ENCODE measurements around the gene HTR2C. TPM values are rescaled to one million over a fixed set of nuclear protein-coding genes. Genes with fewer than 3 reads are reported as not detected.

HTR2C gene
- total and polyA plus RNA-seq, 10 donors, result not detected

DNA sequence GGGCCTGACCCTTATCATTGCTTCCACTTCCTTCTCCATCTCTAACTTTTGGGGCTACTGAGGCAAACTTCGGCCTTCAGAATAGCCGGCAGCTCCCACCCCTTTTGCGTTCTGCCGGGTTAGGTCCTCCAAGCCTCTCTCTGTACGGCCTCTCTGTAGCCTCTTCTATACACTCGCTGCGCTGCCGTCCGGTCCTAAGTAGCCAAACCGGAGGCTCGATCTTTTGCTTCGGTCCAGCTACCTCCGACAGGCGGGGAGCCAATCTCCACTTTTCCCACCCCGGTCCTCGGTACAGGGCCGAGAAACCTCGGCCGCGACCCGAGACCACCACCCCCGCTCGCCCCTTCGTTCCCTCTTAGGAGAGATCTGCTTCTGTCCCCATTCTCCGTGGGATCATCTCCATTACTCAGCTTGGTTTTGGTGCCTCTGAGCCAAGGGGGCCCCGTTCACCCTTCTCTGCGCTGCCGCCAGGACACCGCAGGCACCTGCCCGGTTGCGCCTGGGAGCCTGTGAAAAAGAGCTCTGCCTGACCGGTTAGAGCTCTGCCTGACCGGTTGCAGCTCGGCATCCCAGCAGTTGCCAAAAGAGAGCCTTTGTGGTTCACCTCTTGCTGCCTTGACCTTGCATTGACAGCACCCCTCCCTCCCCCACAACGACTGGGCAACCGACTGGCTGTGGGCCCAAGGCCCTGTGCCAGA, 1.0 kb upstream of the HTR2C start:
- H3K9me3 ChIP-seq, result peaks cover 0 to 8% (median 0%) of the 10 kb centered on the region in 8 donors
- DNase-seq, result no peak
- TF ChIP-seq POLR2A (IDR thresholded peaks at IDR 0.05) (no peak), POLR2AphosphoS5 (IDR thresholded peaks at IDR 0.05) (no peak)
- 6 to 29% (median 10%) methylated on average over 12 to 36 of the region's 36 CpGs for WGBS, 5 donors
- intact Hi-C loops (cut with DNase I; ENCODE audit: low total_unique reads), result no loop called here
- peaks cover 0 to 7% (median 0%) of the 10 kb centered on the region in 6 donors for H3K4me1 ChIP-seq
- peaks cover 0 to 79% (median 48%) of the 10 kb centered on the region in 7 donors for H3K27me3 ChIP-seq (replicated peaks in 1 of 7)
- H3K36me3 ChIP-seq, result no peaks in the 10 kb centered on the region
- no peak overlapping the region for H3K27ac ChIP-seq
- no peak overlapping the region for H3K4me3 ChIP-seq

- no peaks in the 10 kb centered on the region for H3K36me3 ChIP-seq
- TF ChIP-seq POLR2AphosphoS5 (IDR thresholded peaks at IDR 0.05) (no peak), POLR2A (IDR thresholded peaks at IDR 0.05) (no peak)
- TF ChIP-seq, protein P1, sequence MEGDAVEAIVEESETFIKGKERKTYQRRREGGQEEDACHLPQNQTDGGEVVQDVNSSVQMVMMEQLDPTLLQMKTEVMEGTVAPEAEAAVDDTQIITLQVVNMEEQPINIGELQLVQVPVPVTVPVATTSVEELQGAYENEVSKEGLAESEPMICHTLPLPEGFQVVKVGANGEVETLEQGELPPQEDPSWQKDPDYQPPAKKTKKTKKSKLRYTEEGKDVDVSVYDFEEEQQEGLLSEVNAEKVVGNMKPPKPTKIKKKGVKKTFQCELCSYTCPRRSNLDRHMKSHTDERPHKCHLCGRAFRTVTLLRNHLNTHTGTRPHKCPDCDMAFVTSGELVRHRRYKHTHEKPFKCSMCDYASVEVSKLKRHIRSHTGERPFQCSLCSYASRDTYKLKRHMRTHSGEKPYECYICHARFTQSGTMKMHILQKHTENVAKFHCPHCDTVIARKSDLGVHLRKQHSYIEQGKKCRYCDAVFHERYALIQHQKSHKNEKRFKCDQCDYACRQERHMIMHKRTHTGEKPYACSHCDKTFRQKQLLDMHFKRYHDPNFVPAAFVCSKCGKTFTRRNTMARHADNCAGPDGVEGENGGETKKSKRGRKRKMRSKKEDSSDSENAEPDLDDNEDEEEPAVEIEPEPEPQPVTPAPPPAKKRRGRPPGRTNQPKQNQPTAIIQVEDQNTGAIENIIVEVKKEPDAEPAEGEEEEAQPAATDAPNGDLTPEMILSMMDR (IDR thresholded peaks at IDR 0.05 in 8 of 11, conservative IDR thresholded peaks at IDR 0.05 in 3 of 11), result no peak
- H3K9me3 ChIP-seq, result peaks cover 0 to 8% (median 0%) of the 10 kb centered on the region in 8 donors
- H3K4me1 ChIP-seq, result peaks cover 0 to 7% (median 0%) of the 10 kb centered on the region in 6 donors
- H3K27me3 ChIP-seq (replicated peaks in 1 of 7), result peaks cover 0 to 72% (median 48%) of the 10 kb centered on the region in 7 donors
- H3K27ac ChIP-seq, result no peak overlapping the region
- peak; percentile 69 for DNase-seq
- peak overlapping the region in 3 of 8 donors; percentile 15 to 49 (median 20) for H3K4me3 ChIP-seq
- 5 to 23% (median 7%) methylated on average over 19 to 56 of the region's 56 CpGs for WGBS, 5 donors
- intact Hi-C loops (cut with DNase I; ENCODE audit: low total_unique reads), result no loop called here
Observed at GRCh38 chrX:114584375-114584943, 573 bp downstream of the HTR2C start.

GRCh38 chrX:114584983-114585842, 1.3 kb downstream of the HTR2C start:
- no peak for DNase-seq
- Histone ChIP-seq H3K27me3 (replicated peaks in 1 of 7) (peaks cover 0 to 64% (median 48%) of the 10 kb centered on the region in 7 donors), H3K4me3 (peak overlapping the region in 2 of 8 donors; percentile 20 to 49), H3K4me1 (peaks cover 0 to 7% (median 0%) of the 10 kb centered on the region in 6 donors), H3K27ac (no peak overlapping the region), H3K9me3 (peaks cover 0 to 8% (median 0%) of the 10 kb centered on the region in 8 donors), H3K36me3 (no peaks in the 10 kb centered on the region)
- intact Hi-C loops (cut with DNase I; ENCODE audit: low total_unique reads), result no loop called here
- 6 to 20% (median 7%) methylated on average over 23 to 27 of the region's 27 CpGs for WGBS, 5 donors
- TF ChIP-seq POLR2A (IDR thresholded peaks at IDR 0.05) (no peak), POLR2AphosphoS5 (IDR thresholded peaks at IDR 0.05) (no peak)
- TF ChIP-seq, protein P1 (IDR thresholded peaks at IDR 0.05 in 8 of 11, conservative IDR thresholded peaks at IDR 0.05 in 3 of 11), result no peak

DNA sequence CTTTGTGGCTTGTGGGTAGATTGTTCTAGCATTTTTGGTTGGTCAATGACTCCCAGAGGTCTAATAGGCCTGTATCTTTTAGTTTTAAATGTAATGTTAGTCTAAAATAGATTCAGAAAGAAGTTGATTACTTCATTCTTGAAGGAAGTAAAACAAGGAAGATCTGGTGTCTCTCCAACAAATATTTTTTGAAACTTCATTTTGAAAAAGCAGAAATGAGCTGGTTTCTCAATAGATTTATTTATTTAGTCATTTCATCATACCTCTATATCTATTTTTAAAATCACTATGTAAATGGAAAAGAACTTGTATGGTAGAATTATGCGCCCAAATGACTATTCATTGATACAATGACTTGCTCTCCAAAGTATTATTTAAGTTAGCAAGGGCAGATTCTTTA, 7.2 kb downstream of the HTR2C start:
- intact Hi-C loops (cut with DNase I; ENCODE audit: low total_unique reads), result no loop called here
- 70 to 95% (median 83%) methylated on average over 1 of the region's 1 CpG for WGBS, 5 donors
- TF ChIP-seq POLR2A (IDR thresholded peaks at IDR 0.05) (no peak), POLR2AphosphoS5 (IDR thresholded peaks at IDR 0.05) (no peak)
- TF ChIP-seq, protein P1 (IDR thresholded peaks at IDR 0.05 in 8 of 11, conservative IDR thresholded peaks at IDR 0.05 in 3 of 11), result no peak
- Histone ChIP-seq H3K36me3 (no peaks in the 10 kb centered on the region), H3K9me3 (no peaks in the 10 kb centered on the region), H3K27ac (no peak overlapping the region), H3K4me1 (no peaks in the 10 kb centered on the region), H3K27me3 (replicated peaks in 1 of 7) (peaks cover 0 to 9% (median 0%) of the 10 kb centered on the region in 7 donors), H3K4me3 (no peak overlapping the region)
- DNase-seq, result no peak

Measured in spleen (tissue), 11 donors.